Measurements from ENCODE around the gene THAP5.

THAP5 gene

DNA sequence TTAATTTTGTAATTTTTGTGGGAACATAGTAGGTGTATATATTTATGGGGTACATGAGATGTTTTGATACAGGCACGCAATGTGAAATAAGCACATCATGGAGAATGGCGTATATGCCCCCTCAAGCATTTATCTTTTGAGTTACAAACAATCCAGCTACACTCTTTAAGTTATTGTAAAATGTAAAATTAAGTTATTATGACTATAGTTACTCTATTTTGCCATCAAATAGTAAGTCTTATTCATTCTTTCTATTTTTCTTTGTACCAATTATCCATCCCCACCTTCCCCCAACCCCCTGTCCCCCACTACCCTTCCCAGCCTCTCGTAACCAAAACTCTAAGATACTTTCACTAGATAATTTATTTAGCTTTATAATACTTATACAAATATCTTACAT, 35.8 kb downstream of the THAP5 start:
- no peak for DNase-seq (ENCODE audit: low read depth in 2 of 2)

DNA sequence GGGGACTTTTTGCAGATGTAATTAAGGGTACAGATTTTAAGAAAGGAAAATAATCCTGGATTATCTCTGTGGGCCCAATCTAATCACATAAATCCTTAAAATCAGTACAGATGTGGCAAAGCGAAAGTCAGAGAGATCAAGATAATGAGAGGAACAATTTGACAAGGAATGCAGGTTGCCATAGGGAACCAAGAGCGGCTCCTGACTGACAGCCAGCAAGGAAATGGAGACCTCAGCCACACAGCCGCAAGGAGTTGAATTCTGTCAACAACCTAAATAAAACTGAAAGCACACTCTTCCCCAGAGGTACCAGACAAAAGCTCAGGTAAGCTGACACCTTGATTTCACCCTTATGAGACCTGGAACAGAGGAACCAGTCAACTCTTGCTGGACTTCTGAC, 40.2 kb downstream of the THAP5 start:
- DNase-seq (ENCODE audit: low read depth in 2 of 2): no peak

DNA sequence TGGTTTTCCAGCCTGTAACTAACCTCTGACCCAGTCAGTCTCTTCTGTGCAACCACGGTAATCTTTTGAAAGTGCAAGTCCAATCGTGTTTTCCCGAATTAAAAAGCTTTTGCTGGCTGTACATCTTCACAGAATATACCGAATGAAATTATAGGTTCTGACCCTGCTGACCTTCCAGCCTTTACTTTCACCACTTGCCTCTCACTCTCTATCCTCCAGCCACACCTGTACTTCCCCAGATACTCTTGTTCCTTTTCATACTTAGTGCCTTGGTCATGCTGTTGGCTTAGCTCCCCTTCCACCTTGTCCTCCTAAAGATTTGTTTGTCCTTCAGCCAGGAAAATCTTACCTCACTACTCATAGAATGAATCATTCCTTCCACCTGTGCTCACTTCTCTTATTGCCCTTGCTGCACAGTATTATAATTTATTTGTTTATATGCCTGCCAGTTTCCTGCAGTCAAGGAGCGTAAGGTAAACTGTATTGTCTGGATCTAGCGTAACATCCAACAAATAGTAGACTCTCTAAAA, 41.3 kb downstream of the THAP5 start:
- DNase-seq (ENCODE audit: low read depth in 2 of 2): no peak

DNA sequence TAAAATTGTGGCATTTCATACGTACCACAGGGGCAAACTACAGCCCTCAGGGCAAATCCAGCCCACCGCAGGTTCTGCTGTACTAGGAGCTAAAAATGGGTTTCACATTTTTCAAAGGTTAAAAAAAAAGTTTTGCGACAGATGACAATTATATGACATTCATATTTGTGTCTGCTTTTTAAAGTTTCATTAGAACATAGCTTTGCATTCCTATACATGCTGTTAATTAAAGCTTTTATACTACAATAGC, 42.8 kb downstream of the THAP5 start:
- DNase-seq (ENCODE audit: low read depth in 2 of 2): no peak

DNA sequence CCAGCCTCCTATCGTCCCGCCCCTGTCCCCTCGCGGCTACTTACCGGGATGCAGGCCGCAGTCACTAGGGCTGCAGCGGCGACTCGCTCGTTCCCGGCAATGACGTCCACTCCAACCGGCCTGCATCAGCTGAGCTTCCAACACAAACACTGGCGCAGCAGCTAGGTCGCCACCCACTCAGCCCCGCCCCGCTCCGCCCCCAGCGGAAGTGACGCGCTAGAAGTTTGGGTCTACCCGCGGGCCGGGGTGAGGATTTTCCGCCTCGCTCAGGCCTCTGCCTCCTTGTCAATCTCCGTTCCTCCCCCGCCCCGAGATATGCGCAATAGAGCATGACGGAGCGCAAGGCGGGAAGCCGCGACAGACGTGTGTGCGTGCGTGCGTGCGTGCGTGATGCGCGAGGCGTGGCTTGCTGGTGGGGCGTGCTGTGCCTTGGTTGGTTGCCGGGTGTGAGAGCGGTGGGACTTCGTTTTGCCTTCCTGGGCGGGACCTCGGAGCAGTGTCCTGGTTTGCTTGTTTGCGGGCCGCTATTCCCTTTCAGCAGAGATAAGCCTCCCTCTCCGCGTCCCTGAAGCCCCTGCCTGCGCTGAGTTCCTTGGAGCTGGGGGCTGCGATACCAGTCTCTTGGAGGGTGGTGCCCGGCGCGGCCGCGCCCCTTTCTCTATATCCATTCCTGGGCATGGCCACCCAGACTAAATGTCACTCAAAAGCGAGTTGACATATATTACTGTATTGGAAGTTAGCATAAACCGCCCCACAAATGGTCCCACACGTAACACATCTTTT, 43.3 kb downstream of the THAP5 start, which contains the start of gene PNPLA8:
TSS of gene PNPLA8 (minus strand) at position 151 of the 783 bp plus-strand sequence. CDS start 10,644 bp downstream, outside the sequence.
- DNase-seq (ENCODE audit: low read depth in 2 of 2): peak; percentile 100

DNA sequence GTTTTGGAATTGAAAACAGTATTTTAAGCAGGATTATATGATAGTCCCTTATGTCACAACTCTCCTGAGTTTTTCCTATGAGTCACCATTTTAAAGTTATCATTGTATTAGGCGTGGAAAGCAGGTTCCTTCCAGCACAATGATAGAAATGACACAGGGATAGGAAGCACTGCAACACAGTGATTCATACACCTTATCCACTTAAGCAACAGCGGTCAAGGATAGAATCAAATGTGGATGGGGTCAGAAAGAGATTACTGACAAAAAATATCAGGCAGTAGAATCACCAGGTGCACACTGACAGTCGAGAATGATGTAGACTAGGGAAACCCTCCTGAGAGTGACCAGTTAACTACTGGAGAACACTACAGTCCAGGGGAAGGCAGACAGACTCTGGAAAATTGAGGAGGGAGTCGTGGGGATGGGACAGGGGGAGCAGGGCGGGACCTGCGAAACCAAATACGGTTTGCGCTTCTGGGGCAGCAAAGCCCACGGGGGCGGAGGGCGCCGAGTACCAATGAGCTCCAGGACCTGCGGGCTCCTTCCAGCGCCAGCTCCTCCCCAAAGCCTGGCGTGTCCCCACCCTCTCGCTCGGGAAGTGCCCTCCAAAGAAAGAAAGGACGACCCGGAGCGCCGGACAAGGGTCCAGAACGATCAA, 44.0 kb downstream of the THAP5 start:
- no peak for DNase-seq (ENCODE audit: low read depth in 2 of 2)

DNA sequence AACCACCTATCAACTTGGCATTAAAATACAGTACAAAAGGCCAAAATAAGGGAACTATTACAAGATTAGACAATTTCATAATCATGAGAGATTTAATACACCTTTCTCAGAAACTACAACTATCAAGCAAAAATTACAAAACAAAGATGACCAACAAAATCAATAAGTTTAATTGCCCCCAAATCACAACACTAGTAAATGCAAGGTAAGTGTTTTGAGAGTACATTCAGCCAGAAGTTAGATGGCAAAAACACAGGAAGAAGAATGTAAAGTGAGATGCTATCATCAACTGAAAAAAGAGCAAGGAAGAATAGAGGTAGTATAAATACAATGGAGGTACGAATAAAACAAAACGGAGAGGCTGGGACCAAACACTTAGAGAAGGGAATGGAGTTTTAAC, 46.7 kb downstream of the THAP5 start:
- no peak for DNase-seq (ENCODE audit: low read depth in 2 of 2)

DNA sequence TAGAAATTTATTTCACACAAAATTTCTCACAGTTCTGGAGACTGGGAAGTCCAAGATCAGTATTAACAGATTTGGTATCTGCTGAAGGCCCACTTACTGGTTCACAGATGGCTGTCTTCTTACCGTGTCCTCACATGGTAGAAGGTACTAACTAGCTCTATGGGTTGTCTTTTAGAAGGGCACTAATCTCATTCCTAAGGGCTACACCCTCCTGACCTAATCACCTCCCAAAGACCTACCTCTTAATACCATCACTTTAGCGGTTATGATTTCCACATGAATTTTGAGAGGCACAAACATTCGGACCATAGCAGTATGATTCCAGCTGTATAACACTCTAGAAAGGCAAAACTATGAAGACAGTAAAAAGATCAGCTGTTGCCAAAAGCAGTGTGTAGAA, 51.6 kb downstream of the THAP5 start:
- DNase-seq (ENCODE audit: low read depth in 2 of 2): no peak

DNA sequence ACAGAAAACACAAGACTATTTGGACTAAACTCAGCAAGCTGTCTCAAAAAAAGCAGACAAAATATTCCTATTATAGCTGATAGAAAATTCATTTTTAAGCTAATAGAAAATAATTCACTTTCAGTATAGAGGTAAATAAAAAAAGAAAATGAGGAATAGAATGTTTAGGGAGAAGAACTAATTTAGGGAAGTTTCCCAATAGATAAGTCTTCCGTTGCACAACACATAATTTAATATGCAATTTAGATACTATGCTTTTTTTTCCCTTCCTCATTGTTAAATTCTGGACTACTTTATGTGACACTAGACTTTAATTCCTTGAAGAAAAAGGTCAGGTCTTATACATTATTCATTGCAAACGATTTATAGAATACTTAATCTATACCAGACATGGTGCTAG, 53.9 kb downstream of the THAP5 start:
- DNase-seq (ENCODE audit: low read depth in 2 of 2): no peak

DNA sequence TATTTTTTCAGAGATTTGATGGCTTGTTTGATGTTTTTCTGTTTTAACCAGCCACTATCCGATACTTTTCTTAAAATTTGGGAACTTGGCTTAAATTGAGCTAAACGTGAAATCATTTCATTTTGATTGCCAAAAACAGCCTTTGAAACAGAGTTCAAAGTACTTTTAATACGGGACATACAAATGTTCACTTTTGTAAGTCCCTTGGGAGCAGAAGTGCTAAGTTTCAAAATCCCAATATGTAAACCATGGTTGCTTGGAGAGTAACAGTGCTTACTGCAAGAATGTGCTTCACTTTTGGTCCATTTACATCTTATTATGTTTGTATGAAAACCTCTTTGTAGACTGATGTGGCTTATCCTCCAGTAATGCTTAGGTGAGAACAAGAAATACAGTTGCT, 54.5 kb downstream of the THAP5 start:
- no peak for DNase-seq (ENCODE audit: low read depth in 2 of 2)

Measured in stimulated activated CD8-positive, alpha-beta memory T cell treated with anti-CD3 and anti-CD28 coated beads, Interleukin-7, amount 100 ng/mL, for 1 hour (primary cell).